Measurements from ENCODE around the gene CMTR1. TPM values are rescaled to one million over a fixed set of nuclear protein-coding genes. Genes with fewer than 3 reads are reported as not detected.

Gene CMTR1
- total RNA-seq, 1 experiment from 2014 or later: 36.4 TPM

DNA sequence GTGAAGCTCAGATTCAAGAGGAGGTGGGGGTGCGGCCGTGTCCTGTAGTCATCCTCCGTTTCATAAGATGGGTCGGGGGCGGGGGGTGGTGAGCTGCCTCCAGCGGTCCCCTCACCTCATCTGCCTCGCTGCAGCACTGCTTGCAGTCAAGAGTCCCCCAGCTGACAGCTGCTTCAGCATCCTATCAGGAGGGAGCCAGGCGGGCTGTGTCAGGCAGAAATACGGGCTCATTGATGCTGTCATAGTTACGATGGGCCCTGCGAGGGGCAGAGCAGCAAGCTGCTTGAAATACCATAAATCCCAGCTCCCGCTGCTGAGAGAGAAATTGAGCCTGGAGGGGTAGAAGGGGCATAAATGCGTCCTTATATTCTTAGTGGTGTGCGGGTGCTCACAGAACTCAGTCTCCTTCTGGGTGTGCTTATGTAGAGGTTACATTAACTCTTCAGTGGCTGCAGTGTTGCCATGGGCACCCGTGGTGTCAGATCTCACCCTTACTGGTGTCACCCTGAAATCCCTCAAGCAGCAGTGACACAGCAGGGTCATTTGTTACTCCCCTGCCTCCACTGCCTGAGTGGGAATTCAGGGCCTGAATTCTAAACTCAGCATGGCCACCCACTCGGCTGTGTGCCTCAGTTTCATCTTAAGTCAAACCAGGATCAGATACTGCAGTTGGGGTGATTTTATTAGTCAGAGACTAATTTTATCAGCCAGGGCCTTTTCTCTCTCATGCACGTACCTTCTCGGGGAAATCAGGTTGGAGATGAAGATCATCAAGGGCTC lies 44.8 kb downstream of the CMTR1 start:
- ATAC-seq (no peak), DNase-seq (no peak)
- no peaks in the 10 kb centered on the region for H4K20me1 ChIP-seq (ENCODE audit: low read length)
- H3F3A ChIP-seq (ENCODE audit: low read length, unreplicated experiment): no peaks in the 10 kb centered on the region
- no peak overlapping the region for H3K4me3 ChIP-seq (ENCODE audit: low read length)
- H3K9me2 ChIP-seq (replicated peaks; ENCODE audit: low read length): no peaks in the 10 kb centered on the region
- H3K36me3 ChIP-seq (ENCODE audit: low read depth, low read length): peaks cover 32% of the 10 kb centered on the region; the same call in 1 of the 2 replicates
- H3K4me1 ChIP-seq (ENCODE audit: insufficient read depth, low read length): peaks cover 9% of the 10 kb centered on the region
- no peak overlapping the region for H2AFZ ChIP-seq (ENCODE audit: low read length)
- POLR2A ChIA-PET (ENCODE audit: unreplicated experiment): no interaction called here
- no peak overlapping the region for H3K27ac ChIP-seq (ENCODE audit: low read length)
- no peaks in the 10 kb centered on the region for H3K27me3 ChIP-seq (ENCODE audit: low read length)
- CTCF ChIA-PET: no interaction called here
- intact Hi-C loops (cut with micrococcal nuclease): no loop called here
- H3K79me2 ChIP-seq (ENCODE audit: low read length): no peaks in the 10 kb centered on the region
- no peak overlapping the region for H3K4me2 ChIP-seq (ENCODE audit: low read length)
- no TSS peak for BruUV-seq (replicated peaks)
- H3K9me3 ChIP-seq (ENCODE audit: low read length): no peaks in the 10 kb centered on the region
- H3K9ac ChIP-seq (ENCODE audit: low read length): no peak overlapping the region
- TF ChIP-seq EZH2 (IDR thresholded peaks at IDR 0.05; ENCODE audit: low read length, unreplicated experiment) (no peak), EZH2phosphoT487 (IDR thresholded peaks at IDR 0.05; ENCODE audit: borderline replicate concordance, low read length) (no peak)
- TF ChIP-seq, protein P1, sequence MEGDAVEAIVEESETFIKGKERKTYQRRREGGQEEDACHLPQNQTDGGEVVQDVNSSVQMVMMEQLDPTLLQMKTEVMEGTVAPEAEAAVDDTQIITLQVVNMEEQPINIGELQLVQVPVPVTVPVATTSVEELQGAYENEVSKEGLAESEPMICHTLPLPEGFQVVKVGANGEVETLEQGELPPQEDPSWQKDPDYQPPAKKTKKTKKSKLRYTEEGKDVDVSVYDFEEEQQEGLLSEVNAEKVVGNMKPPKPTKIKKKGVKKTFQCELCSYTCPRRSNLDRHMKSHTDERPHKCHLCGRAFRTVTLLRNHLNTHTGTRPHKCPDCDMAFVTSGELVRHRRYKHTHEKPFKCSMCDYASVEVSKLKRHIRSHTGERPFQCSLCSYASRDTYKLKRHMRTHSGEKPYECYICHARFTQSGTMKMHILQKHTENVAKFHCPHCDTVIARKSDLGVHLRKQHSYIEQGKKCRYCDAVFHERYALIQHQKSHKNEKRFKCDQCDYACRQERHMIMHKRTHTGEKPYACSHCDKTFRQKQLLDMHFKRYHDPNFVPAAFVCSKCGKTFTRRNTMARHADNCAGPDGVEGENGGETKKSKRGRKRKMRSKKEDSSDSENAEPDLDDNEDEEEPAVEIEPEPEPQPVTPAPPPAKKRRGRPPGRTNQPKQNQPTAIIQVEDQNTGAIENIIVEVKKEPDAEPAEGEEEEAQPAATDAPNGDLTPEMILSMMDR (conservative IDR thresholded peaks at IDR 0.05; ENCODE audit: low read depth, low read length): no peak

DNA sequence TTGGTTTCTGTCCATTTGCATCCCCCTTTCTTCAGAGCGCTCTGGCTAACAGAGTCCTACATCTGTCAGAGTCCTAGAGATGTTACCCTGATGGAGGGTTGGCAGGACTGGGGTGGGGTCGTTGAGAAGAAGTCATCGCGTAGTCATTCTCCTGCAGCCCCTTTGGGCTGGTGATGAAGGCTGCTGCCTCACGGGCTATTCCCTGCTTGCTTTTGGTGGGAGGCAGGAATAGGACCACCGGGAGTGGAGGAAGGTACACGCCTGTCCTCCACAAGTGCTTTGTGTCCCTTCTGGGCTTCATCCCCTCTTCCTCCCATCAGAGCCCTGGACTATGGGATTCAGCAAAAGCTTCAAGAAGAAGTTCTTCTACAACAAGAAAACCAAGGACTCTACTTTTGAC lies 45.8 kb downstream of the CMTR1 start:
- no TSS peak for BruUV-seq (replicated peaks)
- H3K36me3 ChIP-seq (ENCODE audit: low read depth, low read length): peaks cover 27% of the 10 kb centered on the region; the same call in 1 of the 2 replicates
- H3K4me1 ChIP-seq (ENCODE audit: insufficient read depth, low read length): no peaks in the 10 kb centered on the region
- ChIA-PET CTCF (no interaction called here), POLR2A (ENCODE audit: unreplicated experiment) (no interaction called here)
- no peak overlapping the region for H3K27ac ChIP-seq (ENCODE audit: low read length)
- intact Hi-C loops (cut with micrococcal nuclease): no loop called here
- TF ChIP-seq, protein P1 (conservative IDR thresholded peaks at IDR 0.05; ENCODE audit: low read depth, low read length): no peak
- TF ChIP-seq EZH2phosphoT487 (IDR thresholded peaks at IDR 0.05; ENCODE audit: borderline replicate concordance, low read length) (no peak), EZH2 (IDR thresholded peaks at IDR 0.05; ENCODE audit: low read length, unreplicated experiment) (no peak)
- no peaks in the 10 kb centered on the region for H3K9me2 ChIP-seq (replicated peaks; ENCODE audit: low read length)
- DNase-seq (no peak), ATAC-seq (no peak)
- H3K27me3 ChIP-seq (ENCODE audit: low read length): no peaks in the 10 kb centered on the region
- H3K79me2 ChIP-seq (ENCODE audit: low read length): no peaks in the 10 kb centered on the region
- H3F3A ChIP-seq (ENCODE audit: low read length, unreplicated experiment): no peaks in the 10 kb centered on the region
- H3K4me2 ChIP-seq (ENCODE audit: low read length): no peak overlapping the region
- H2AFZ ChIP-seq (ENCODE audit: low read length): no peak overlapping the region
- H3K4me3 ChIP-seq (ENCODE audit: low read length): no peak overlapping the region
- H3K9me3 ChIP-seq (ENCODE audit: low read length): no peaks in the 10 kb centered on the region
- H3K9ac ChIP-seq (ENCODE audit: low read length): no peak overlapping the region
- H4K20me1 ChIP-seq (ENCODE audit: low read length): no peaks in the 10 kb centered on the region

DNA sequence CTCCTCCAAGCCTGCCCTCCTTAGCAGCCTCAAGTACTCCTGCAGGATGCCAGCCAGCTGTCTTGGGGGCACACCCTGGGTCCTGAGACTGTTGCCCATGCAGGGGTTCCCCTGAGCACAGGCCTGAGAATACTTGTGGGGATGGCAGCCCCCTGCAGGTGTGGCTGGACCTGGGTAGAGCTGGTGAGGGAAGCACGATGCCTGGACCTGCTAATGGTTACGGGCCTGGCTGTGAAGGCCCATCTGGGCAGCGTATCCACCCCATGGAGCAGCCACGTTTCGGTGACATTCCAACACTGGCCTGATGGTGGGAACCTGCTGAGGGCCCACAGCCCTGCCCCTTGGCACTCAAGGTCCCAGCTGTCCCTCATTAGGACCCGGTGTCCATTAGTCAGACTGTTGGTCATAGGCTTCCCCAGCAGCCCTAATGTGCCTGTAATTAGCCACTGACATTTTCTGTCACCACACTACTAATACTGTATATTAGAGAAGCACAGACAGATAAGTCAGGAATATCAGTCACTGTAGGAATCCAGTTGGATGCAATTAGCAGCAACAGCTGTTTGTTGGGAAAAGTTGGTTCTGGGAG lies 46.3 kb downstream of the CMTR1 start:
- Histone ChIP-seq H3K4me3 (ENCODE audit: low read length) (no peak overlapping the region), H3F3A (ENCODE audit: low read length, unreplicated experiment) (no peaks in the 10 kb centered on the region), H3K27me3 (ENCODE audit: low read length) (no peaks in the 10 kb centered on the region), H3K9ac (ENCODE audit: low read length) (no peak overlapping the region), H3K4me2 (ENCODE audit: low read length) (no peak overlapping the region), H3K79me2 (ENCODE audit: low read length) (no peaks in the 10 kb centered on the region), H3K9me3 (ENCODE audit: low read length) (no peaks in the 10 kb centered on the region), H3K27ac (ENCODE audit: low read length) (no peak overlapping the region), H4K20me1 (ENCODE audit: low read length) (no peaks in the 10 kb centered on the region), H3K4me1 (ENCODE audit: insufficient read depth, low read length) (no peaks in the 10 kb centered on the region), H3K36me3 (ENCODE audit: low read depth, low read length) (peaks cover 26% of the 10 kb centered on the region; the same call in 1 of the 2 replicates), H2AFZ (ENCODE audit: low read length) (no peak overlapping the region), H3K9me2 (replicated peaks; ENCODE audit: low read length) (no peaks in the 10 kb centered on the region)
- ATAC-seq (no peak), DNase-seq (no peak)
- intact Hi-C loops (cut with micrococcal nuclease): no loop called here
- CTCF ChIA-PET: no interaction called here
- no peak for TF ChIP-seq EZH2 (IDR thresholded peaks at IDR 0.05; ENCODE audit: low read length, unreplicated experiment)
- TF ChIP-seq EZH2phosphoT487 (IDR thresholded peaks at IDR 0.05; ENCODE audit: borderline replicate concordance, low read length): no peak
- TF ChIP-seq, protein P1 (conservative IDR thresholded peaks at IDR 0.05; ENCODE audit: low read depth, low read length): no peak
- no TSS peak for BruUV-seq (replicated peaks)
- POLR2A ChIA-PET (ENCODE audit: unreplicated experiment): no interaction called here

Measured in PC-3 (cell line).